ENCODE results near the gene PSMB10. TPM values are rescaled to one million over a fixed set of nuclear protein-coding genes. Genes with fewer than 3 reads are reported as not detected.

PSMB10 gene
- total RNA-seq, 4 donors from 2014 or later: 13.5 to 31.2 (median 16.3) TPM

DNA sequence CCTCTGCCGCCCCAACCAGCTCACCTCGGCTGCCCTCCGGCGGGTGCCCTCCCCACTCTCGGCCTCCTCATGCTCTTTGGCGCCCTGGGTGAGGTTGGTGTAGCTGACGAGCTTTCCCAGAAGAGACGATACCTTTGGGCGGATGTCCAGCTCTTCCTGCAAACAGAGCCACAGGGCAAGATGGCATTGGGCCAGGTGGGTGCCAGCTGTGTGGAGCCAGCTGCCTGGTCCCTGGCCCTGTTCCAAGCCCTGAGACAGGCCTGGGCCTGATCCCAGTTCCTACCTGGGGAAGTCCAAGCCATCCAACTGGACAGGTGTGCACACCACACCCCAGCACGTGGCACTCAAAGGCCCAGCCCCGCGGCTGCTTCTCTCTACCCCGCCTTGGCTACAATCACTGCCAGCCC is 24.9 kb upstream of the PSMB10 start:
- H3K9me3 ChIP-seq: no peaks in the 10 kb centered on the region
- DNase-seq (ENCODE audit: low spot score in 2 of 2): peak in 1 of 2 donors; percentile 87
- no peaks in the 10 kb centered on the region for H3K27me3 ChIP-seq
- peaks cover 70% of the 10 kb centered on the region for H3K4me1 ChIP-seq
- no peak for TF ChIP-seq POLR2A (IDR thresholded peaks at IDR 0.05)
- peak in 1 of 3 donors; percentile 51 for TF ChIP-seq POLR2AphosphoS5 (IDR thresholded peaks at IDR 0.05)
- TF ChIP-seq, protein P1, sequence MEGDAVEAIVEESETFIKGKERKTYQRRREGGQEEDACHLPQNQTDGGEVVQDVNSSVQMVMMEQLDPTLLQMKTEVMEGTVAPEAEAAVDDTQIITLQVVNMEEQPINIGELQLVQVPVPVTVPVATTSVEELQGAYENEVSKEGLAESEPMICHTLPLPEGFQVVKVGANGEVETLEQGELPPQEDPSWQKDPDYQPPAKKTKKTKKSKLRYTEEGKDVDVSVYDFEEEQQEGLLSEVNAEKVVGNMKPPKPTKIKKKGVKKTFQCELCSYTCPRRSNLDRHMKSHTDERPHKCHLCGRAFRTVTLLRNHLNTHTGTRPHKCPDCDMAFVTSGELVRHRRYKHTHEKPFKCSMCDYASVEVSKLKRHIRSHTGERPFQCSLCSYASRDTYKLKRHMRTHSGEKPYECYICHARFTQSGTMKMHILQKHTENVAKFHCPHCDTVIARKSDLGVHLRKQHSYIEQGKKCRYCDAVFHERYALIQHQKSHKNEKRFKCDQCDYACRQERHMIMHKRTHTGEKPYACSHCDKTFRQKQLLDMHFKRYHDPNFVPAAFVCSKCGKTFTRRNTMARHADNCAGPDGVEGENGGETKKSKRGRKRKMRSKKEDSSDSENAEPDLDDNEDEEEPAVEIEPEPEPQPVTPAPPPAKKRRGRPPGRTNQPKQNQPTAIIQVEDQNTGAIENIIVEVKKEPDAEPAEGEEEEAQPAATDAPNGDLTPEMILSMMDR (IDR thresholded peaks at IDR 0.05): no peak
- H3K4me3 ChIP-seq: no peak overlapping the region
- H3K27ac ChIP-seq: peak overlapping the region; percentile 52
- peaks cover 48% of the 10 kb centered on the region for H3K36me3 ChIP-seq
- WGBS: 58% methylated on average over 7 of the region's 13 CpGs

DNA sequence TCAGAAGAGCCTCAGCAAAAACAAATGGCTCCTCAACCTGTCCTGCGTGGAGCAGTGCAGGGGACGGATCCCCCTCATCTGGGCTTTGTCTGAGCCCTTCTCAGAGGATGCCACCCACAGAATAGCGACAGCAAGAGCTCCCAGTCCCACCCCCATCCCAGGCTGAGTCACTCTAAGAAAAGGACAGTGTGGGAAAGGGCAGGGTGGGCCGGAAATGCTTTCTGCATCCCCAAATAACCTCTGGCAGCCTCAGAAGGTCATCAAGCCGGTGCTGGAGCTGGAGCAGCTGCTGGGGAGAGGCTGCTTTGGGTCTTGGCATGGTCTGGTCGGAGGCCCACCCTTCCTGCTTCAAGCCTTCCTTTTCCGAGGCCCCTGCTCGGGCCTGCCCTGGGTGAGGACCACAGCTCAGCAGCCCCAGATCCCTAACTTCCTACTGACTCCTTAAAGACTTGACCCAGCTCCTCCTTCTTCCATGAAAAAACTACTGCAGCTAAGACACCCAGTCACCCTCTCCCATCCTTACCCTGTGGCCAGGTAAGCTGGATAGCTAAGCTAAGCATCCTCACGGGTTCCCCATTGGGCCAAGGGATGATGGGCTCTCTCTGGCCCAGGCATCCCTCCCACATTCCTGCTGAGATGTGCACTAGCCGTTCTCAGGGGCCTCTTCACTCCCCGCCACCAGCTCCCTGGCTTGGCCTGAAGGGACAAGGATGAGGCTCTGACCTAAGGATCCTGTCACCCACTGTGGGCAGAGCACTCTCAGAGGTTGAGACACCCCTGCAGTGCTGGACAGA is 23.1 kb upstream of the PSMB10 start:
- H3K4me1 ChIP-seq: peaks cover 56% of the 10 kb centered on the region
- DNase-seq (ENCODE audit: low spot score in 2 of 2): peak in 1 of 2 donors; percentile 79
- no peak overlapping the region for H3K4me3 ChIP-seq
- peaks cover 61% of the 10 kb centered on the region for H3K36me3 ChIP-seq
- no peaks in the 10 kb centered on the region for H3K9me3 ChIP-seq
- peak overlapping the region; percentile 71 for H3K27ac ChIP-seq
- no peaks in the 10 kb centered on the region for H3K27me3 ChIP-seq
- WGBS: 54% methylated on average over 5 of the region's 11 CpGs
- TF ChIP-seq POLR2AphosphoS5 (IDR thresholded peaks at IDR 0.05): peak in 1 of 3 donors; percentile 58
- TF ChIP-seq POLR2A (IDR thresholded peaks at IDR 0.05): no peak

DNA sequence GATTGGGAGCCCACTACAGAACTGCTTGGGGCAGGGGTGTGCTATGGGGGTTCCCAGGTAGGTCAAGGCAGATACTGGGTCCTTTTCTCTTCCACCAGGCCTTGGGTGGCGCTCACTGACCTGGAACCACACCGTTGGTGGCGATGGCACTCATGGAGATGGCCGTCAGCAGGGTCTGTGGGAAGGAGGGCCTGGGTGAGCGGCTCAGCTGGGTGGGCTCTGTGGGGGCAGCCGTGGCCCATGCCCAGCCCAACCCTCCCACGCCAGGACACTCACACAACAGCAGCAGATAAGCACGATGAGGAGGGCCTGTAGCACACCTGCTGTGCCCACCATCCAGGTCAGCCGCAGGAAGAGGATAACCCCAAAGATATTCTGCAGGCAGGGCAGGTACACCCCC is 21.0 kb upstream of the PSMB10 start:
- Histone ChIP-seq H3K9me3 (no peaks in the 10 kb centered on the region), H3K27me3 (no peaks in the 10 kb centered on the region), H3K4me3 (no peak overlapping the region), H3K4me1 (peaks cover 37% of the 10 kb centered on the region), H3K36me3 (peaks cover 77% of the 10 kb centered on the region), H3K27ac (no peak overlapping the region)
- DNase-seq (ENCODE audit: low spot score in 2 of 2): no peak
- TF ChIP-seq POLR2A (IDR thresholded peaks at IDR 0.05) (no peak), POLR2AphosphoS5 (IDR thresholded peaks at IDR 0.05) (no peak), EP300 (IDR thresholded peaks at IDR 0.05) (no peak)
- TF ChIP-seq, protein P1 (IDR thresholded peaks at IDR 0.05): no peak
- WGBS: 94% methylated on average over 2 of the region's 9 CpGs

DNA sequence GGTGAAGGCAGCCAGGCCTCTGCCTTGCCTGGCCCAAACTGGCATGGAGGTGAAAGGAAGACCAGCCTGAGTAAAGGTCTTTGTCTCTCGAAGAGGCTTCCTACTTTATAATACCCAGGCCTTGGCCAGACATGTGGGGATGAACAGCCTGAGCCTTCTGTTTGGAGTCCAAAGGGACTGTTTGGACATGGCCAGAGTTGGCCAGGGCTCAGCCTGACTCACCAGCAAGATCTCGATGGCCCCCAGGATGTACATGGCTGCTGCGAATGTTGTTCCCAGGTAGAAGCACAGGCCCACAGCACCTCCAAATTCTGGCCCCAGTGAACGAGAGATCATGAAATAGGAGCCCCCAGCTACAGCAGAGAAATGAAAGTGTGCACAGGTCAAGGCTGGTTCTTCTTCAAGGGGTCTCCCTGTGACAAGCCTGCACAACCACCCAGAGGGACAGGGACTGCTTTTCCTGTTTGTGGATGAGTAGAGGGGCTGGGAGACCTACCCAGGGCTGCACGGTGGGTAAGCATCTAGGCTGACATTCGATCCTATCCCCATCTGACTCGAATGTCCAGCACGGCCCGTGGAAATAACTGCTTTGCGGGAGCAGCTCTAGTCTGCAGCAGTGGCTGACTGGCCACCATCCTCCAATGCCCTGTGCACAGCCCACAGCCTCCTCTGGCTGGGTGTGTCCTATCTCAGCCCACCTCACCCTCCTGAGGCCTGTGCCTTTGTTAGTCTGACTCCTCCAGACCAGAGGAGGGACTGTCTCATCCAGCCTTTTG is 18.0 kb upstream of the PSMB10 start:
- H3K27ac ChIP-seq: no peak overlapping the region
- no peak for DNase-seq (ENCODE audit: low spot score in 2 of 2)
- H3K4me1 ChIP-seq: peaks cover 18% of the 10 kb centered on the region
- H3K36me3 ChIP-seq: peaks cover 85% of the 10 kb centered on the region
- no peaks in the 10 kb centered on the region for H3K27me3 ChIP-seq
- no peaks in the 10 kb centered on the region for H3K9me3 ChIP-seq
- WGBS: 82% methylated on average over 6 of the region's 10 CpGs
- no peak overlapping the region for H3K4me3 ChIP-seq
- TF ChIP-seq, protein P1 (IDR thresholded peaks at IDR 0.05): no peak
- TF ChIP-seq POLR2A (IDR thresholded peaks at IDR 0.05) (no peak), POLR2AphosphoS5 (IDR thresholded peaks at IDR 0.05) (no peak), EP300 (IDR thresholded peaks at IDR 0.05) (no peak)

DNA sequence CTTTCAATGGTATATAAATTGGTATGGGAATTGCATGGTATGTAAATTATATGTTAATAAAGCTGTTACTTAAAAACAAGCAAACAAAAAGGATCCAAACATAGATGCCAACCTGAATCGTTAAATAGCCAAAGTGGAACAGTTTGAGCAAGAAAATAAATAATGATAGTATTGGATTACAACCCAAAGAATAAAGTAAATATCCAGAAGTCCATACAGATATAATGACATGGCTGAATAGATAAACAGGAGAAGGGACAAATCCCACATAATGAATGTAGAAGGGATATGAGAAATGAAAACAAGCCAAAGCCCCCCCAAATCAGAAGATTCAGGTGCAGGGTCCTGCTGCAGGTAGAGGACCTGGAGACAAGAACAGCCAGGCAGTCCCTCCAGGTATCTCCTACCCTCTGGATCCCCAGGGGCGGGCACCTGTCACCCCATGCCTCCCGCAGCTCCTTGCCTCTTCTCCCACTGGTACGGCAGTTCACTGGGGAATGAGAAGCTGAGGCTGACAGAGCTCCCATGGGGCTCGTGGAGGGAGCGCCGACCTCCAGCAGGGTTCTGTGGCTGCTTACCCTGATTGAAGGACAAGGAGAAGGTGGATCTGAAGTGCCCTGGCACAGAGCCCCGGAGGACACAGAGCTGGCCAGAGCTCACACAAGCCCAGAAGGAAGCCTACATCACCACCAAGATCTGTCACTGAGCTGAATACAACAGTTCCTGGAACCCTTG is 17.2 kb upstream of the PSMB10 start:
- TF ChIP-seq POLR2A (IDR thresholded peaks at IDR 0.05) (no peak), EP300 (IDR thresholded peaks at IDR 0.05) (no peak), POLR2AphosphoS5 (IDR thresholded peaks at IDR 0.05) (no peak)
- TF ChIP-seq, protein P1 (IDR thresholded peaks at IDR 0.05): no peak
- no peaks in the 10 kb centered on the region for H3K27me3 ChIP-seq
- H3K27ac ChIP-seq: no peak overlapping the region
- H3K36me3 ChIP-seq: peaks cover 84% of the 10 kb centered on the region
- WGBS: 77% methylated on average over 6 of the region's 8 CpGs
- DNase-seq (ENCODE audit: low spot score in 2 of 2): no peak
- peaks cover 10% of the 10 kb centered on the region for H3K4me1 ChIP-seq
- H3K4me3 ChIP-seq: no peak overlapping the region
- no peaks in the 10 kb centered on the region for H3K9me3 ChIP-seq

Data from suprapubic skin (tissue), 4 donors.